GM12878 (cell line): Measurements from ENCODE around the gene NET1. TPM values are rescaled to one million over a fixed set of nuclear protein-coding genes. Genes with fewer than 3 reads are reported as not detected.

Experiments
- ATAC-seq: fragments of 200-7000 bp; cut with Tn5 transposase; 3 replicates; pipeline ENCODE4 v1.9.1; 2020; ENCODE audit warnings: mild to moderate bottlenecking, moderate library complexity
- BruUV-seq: library from RNA; stranded (reverse); fragments of 400-500 nt; replicated peaks from 2 replicates; lab custom pipeline; 2021; lab: Mats Ljungman, UMichigan
- CTCF ChIA-PET: fragments of 300-600 bp; sonication (Branson Sonifier 250); formaldehyde crosslinking; extraction: SDS; loops from one replicate; lab custom pipeline; 2021; ENCODE audit warnings: inconsistent platforms; lab: Yijun Ruan, JAX
- POLR2A ChIA-PET: fragments of 350-600 bp; formaldehyde crosslinking; extraction: SDS; loops from one replicate; lab custom pipeline; 2021; ENCODE audit warnings: inconsistent platforms; lab: Charles Lee
- RAD21 ChIA-PET: fragments of 300-600 bp; sonication (Branson Sonifier 250); formaldehyde crosslinking; loops from one replicate; lab custom pipeline; 2023; ENCODE audit warnings: antibody characterized with exemption; ENCODE audit not compliant: unreplicated experiment; lab: Charles Lee
- SMC1A ChIA-PET: fragments of 300-600 bp; sonication (Branson Sonifier 250); formaldehyde crosslinking; loops from one replicate; lab custom pipeline; 2023; ENCODE audit not compliant: unreplicated experiment, uncharacterized antibody; lab: Charles Lee
- DNase-seq: peaks from one replicate; pipeline ENCODE4 v3.0.0-alpha.2; 2011; ENCODE audit warnings: low read depth, low spot score
- FAIRE-seq: peaks from 3 replicates; lab custom pipeline; 2011; peaks lifted over from hg19 to GRCh38; lab: Jason Lieb, UNC
- H2AFZ ChIP-seq: 2 replicates; pipeline ENCODE4 v1.6.0; 2011; ENCODE audit warnings: low read depth, low read length, control low read depth; ENCODE audit not compliant: control insufficient read depth
- H3K27ac ChIP-seq: 2 replicates; pipeline ENCODE4 v1.5.1; 2011; ENCODE audit warnings: control low read depth; ENCODE audit not compliant: control insufficient read depth, insufficient read depth
- H3K27me3 ChIP-seq, 2 experiments: replicated peaks in 1 of 2; 2 replicates each; pipeline versions ENCODE4 v1.6.0 to v1.6.1; 2011; ENCODE audit warnings: low read length in 1 of 2; ENCODE audit not compliant: control insufficient read depth in 2 of 2, insufficient read depth in 2 of 2
- H3K36me3 ChIP-seq, 2 experiments: 2 replicates each; pipeline ENCODE4 v1.5.1; 2011; ENCODE audit warnings: low read length in 1 of 2; ENCODE audit not compliant: control insufficient read depth in 2 of 2, insufficient read depth in 2 of 2
- H3K4me1 ChIP-seq: 2 replicates; pipeline ENCODE4 v1.6.1; 2011; ENCODE audit warnings: mild to moderate bottlenecking, low read length, moderate library complexity, mixed read lengths; ENCODE audit not compliant: control insufficient read depth, insufficient read depth
- H3K4me2 ChIP-seq: 2 replicates; pipeline ENCODE4 v1.6.0; 2011; ENCODE audit warnings: control low read depth; ENCODE audit not compliant: control insufficient read depth, insufficient read depth
- H3K4me3 ChIP-seq: fragments of 200-600 bp; sonication (generic); 2 replicates; pipeline ENCODE4 v1.5.1; 2016
- H3K79me2 ChIP-seq: 2 replicates; pipeline ENCODE4 v1.6.0; 2011; ENCODE audit warnings: low read length; ENCODE audit not compliant: control insufficient read depth, insufficient read depth
- H3K9ac ChIP-seq: 2 replicates; pipeline ENCODE4 v1.8.0; 2011; ENCODE audit warnings: low read length, control low read depth, mixed read lengths; ENCODE audit not compliant: control insufficient read depth, insufficient read depth
- H3K9me3 ChIP-seq: replicated peaks from 3 replicates; pipeline ENCODE4 v1.5.1; 2011; ENCODE audit warnings: mild to moderate bottlenecking, low read length; ENCODE audit not compliant: control insufficient read depth, insufficient read depth
- H4K20me1 ChIP-seq: 2 replicates; pipeline ENCODE4 v1.6.0; 2011; ENCODE audit not compliant: control insufficient read depth, insufficient read depth
- CBFB ChIP-seq: IDR thresholded peaks from 2 replicates; pipeline ENCODE4 v1.6.1; 2016; ENCODE audit warnings: antibody characterized with exemption, low read depth
- ETV6 ChIP-seq, 2 experiments: fragments of 450-650 bp in 1 of 2; IDR thresholded peaks in 1 of 2; conservative IDR thresholded peaks in 1 of 2; 2 replicates each; pipeline ENCODE4 v1.6.1; 2014; ENCODE audit warnings: antibody characterized with exemption in 1 of 2, borderline replicate concordance in 1 of 2, low read depth in 1 of 2, mild to moderate bottlenecking in 1 of 2, moderate library complexity in 1 of 2
- FOXK2 ChIP-seq: fragments of 450-650 bp; IDR thresholded peaks from 2 replicates; pipeline ENCODE4 v1.6.1; 2017; ENCODE audit warnings: mild to moderate bottlenecking, moderate library complexity
- NR2F1 ChIP-seq: fragments of 450-650 bp; conservative IDR thresholded peaks from 2 replicates; pipeline ENCODE4 v1.6.1; 2017; ENCODE audit warnings: mild to moderate bottlenecking
- TBL1XR1 ChIP-seq: IDR thresholded peaks from 2 replicates; pipeline ENCODE4 v1.6.1; 2012; ENCODE audit warnings: low read depth, low read length, improper control_type of control experiment
- WGBS: methylation state at CpG from one replicate; pipeline ENCODE4 v1.1.6; 2016; ENCODE audit warnings: low lambda C conversion rate; ENCODE audit not compliant: insufficient replicate concordance, insufficient coverage; ENCODE audit errors: missing lambda C conversion rate; 5-methylcytosine and 5-hydroxymethylcytosine counted together
- in situ Hi-C: fragments of 300-500 bp; cut with MboI; formaldehyde crosslinking; loops from 9 replicates; pipeline ENCODE4 v1.14.3; 2018; ENCODE audit warnings: mixed read lengths
- intact Hi-C: fragments of 100-400 bp; cut with micrococcal nuclease; formaldehyde crosslinking; loops from one replicate; pipeline ENCODE4 v1.14.2; 2022; ENCODE audit not compliant: unreplicated experiment
- polyA plus RNA-seq, 11 experiments: library from polyadenylated mRNA; depleted of rRNA in 4 of 11; unstranded in 6 of 11; stranded (reverse) in 5 of 11; fragments of >200 nt; fragmentation: Nextera tagmentation in 4 of 11; fragmentation: Illumina TruSeq in 1 of 11; extraction: Ambion mirVana in 4 of 11; extraction: Trizol in 1 of 11; gene quantifications; 1 replicate in 1 of 11; 2 replicates in 10 of 11; pipeline versions ENCODE4 v1.2.1 to v1.2.3, GENCODE V29; 2011 to 2016; ENCODE audit warnings: inconsistent platforms in 2 of 11, missing spikeins in 2 of 11, low read depth in 1 of 11
- total RNA-seq, 4 experiments: library from RNA; depleted of rRNA in 3 of 4; stranded (reverse); fragments of >200 nt in 3 of 4; fragmentation: Illumina TruSeq in 1 of 4; extraction: Trizol in 1 of 4; gene quantifications; 2 replicates each; pipeline versions ENCODE4 v1.2.1 to v1.2.3, GENCODE V29; 2013 to 2021
- TF ChIP-seq, protein P1 (sequence below): IDR thresholded peaks from 2 replicates; pipeline ENCODE4 v1.6.1; 2012; ENCODE audit warnings: low read length, inconsistent platforms

NET1 gene
- total and polyA plus RNA-seq, 10 of the 15 experiments (the other 5 are each of a cell fraction or from before 2014, with no cell fraction given), result 6.5 to 22.7 (median 18.4) TPM

DNA sequence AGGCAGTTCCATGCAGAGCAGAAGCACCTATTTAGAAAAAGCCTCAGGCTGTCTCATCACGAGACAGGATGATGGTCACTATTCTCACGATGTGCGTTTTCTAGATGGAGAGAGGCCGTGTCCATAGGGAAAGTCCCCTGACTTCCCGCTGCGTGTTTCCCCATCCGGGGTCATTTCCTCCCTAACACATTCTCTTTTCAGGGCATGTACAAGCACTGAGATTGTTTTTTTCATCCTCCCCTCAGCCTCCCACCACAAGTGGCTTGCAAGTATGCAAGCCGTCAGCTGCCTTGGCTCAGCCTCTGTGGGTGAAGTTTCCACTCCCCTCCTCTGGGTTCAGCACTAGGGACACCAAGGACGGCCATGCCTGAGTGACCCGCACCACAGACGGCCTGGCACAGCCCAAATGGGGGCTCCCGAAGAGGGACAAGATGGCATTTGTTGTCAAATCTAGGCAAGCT, 89.7 kb downstream of the NET1 start:
- H3K4me3 ChIP-seq, result no peak overlapping the region
- ChIA-PET CTCF (interaction anchor here (1.2 to 1.7 kb wide), 3 partner anchors 17 to 127 kb away, joined by 4 read pairs; no protein-coding TSS in a partner anchor), RAD21 (no interaction called here), POLR2A (no interaction called here), SMC1A (interaction anchor here (2.0 kb wide), 1 partner anchor 121 kb away, joined by 7 read pairs; no protein-coding TSS in a partner anchor)
- H3K9me3 ChIP-seq, result no peaks in the 10 kb centered on the region
- 11% methylated on average over 12 of the region's 12 CpGs for WGBS
- no peak for TF ChIP-seq ETV6 (conservative IDR thresholded peaks at IDR 0.05 in 1 of 2, IDR thresholded peaks at IDR 0.05 in 1 of 2; ENCODE audit: borderline replicate concordance in 1 of 2, low read depth in 1 of 2)
- TF ChIP-seq TBL1XR1, result no peak
- TF ChIP-seq CBFB, result no peak
- TF ChIP-seq NR2F1, result no peak
- no peak for TF ChIP-seq FOXK2
- TF ChIP-seq, protein P1, sequence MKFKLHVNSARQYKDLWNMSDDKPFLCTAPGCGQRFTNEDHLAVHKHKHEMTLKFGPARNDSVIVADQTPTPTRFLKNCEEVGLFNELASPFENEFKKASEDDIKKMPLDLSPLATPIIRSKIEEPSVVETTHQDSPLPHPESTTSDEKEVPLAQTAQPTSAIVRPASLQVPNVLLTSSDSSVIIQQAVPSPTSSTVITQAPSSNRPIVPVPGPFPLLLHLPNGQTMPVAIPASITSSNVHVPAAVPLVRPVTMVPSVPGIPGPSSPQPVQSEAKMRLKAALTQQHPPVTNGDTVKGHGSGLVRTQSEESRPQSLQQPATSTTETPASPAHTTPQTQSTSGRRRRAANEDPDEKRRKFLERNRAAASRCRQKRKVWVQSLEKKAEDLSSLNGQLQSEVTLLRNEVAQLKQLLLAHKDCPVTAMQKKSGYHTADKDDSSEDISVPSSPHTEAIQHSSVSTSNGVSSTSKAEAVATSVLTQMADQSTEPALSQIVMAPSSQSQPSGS, result no peak
- intact Hi-C loops (no loop called here), in situ Hi-C loops (no loop called here)
- no peak for FAIRE-seq
- no peak overlapping the region for H3K9ac ChIP-seq
- no peaks in the 10 kb centered on the region for H3K36me3 ChIP-seq
- H3K27me3 ChIP-seq, result peaks cover 0 to 5% of the 10 kb centered on the region in 2 experiments; a peak in 3 of 4 replicates
- no peak overlapping the region for H3K27ac ChIP-seq
- no peak for ATAC-seq
- DNase-seq, result no peak
- no peaks in the 10 kb centered on the region for H3K4me1 ChIP-seq
- H4K20me1 ChIP-seq, result no peaks in the 10 kb centered on the region
- no peak overlapping the region for H3K4me2 ChIP-seq
- H2AFZ ChIP-seq, result no peak overlapping the region
- BruUV-seq, result no TSS peak
- H3K79me2 ChIP-seq, result no peaks in the 10 kb centered on the region
